Type B pancreatic cell (in vitro differentiated cells): ENCODE results near the gene SCNN1G. TPM values are rescaled to one million over a fixed set of nuclear protein-coding genes. Genes with fewer than 3 reads are reported as not detected.
A peak's percentile ranks its signal among the peaks of the same experiment; 100 is the strongest.

Source experiments
- DNase-seq: peaks from one replicate; pipeline ENCODE4 v3.0.0; 2021; ENCODE audit warnings: mixed read lengths; ENCODE audit not compliant: unreplicated experiment; ENCODE audit errors: extremely low spot score
- H3K27ac Mint-ChIP-seq: 2 replicates; pipeline ENCODE4 v1.8.0; 2021; ENCODE audit warnings: mild to moderate bottlenecking, mixed read lengths
- H3K27me3 Mint-ChIP-seq: 2 replicates; pipeline ENCODE4 v1.8.0; 2021; ENCODE audit warnings: mixed read lengths
- H3K36me3 Mint-ChIP-seq: 2 replicates; pipeline ENCODE4 v1.8.0; 2021; ENCODE audit warnings: mixed read lengths
- H3K4me1 Mint-ChIP-seq: one replicate; pipeline ENCODE4 v1.8.0; 2021; ENCODE audit warnings: mixed read lengths; ENCODE audit not compliant: unreplicated experiment
- H3K4me3 Mint-ChIP-seq: 2 replicates; pipeline ENCODE4 v1.8.0; 2021; ENCODE audit warnings: mild to moderate bottlenecking, mixed read lengths
- H3K9me3 Mint-ChIP-seq: 2 replicates; pipeline ENCODE4 v1.8.0; 2021; ENCODE audit warnings: mixed read lengths
- CTCF ChIP-seq: fragments of 200-600 bp; sonication (generic); conservative IDR thresholded peaks from 2 replicates; pipeline ENCODE4 v1.5.0; 2021; ENCODE audit warnings: antibody characterized with exemption, mild to moderate bottlenecking
- total RNA-seq: library from RNA; stranded (reverse); gene quantifications from 2 replicates; pipeline ENCODE4 v1.2.1, GENCODE V29; 2021; ENCODE audit warnings: low replicate concordance

The SCNN1G gene
- total RNA-seq, 1 donor from 2014 or later, result 1.3 TPM

GRCh38 chr16:23148513-23149266 lies 33.9 kb upstream of the SCNN1G start:
- Mint-ChIP-seq H3K27ac (peak overlapping the region; percentile 84), H3K9me3 (no peaks in the 10 kb centered on the region), H3K36me3 (peaks cover 4% of the 10 kb centered on the region), H3K4me1 (peaks cover 27% of the 10 kb centered on the region), H3K27me3 (peaks cover 14% of the 10 kb centered on the region), H3K4me3 (peak overlapping the region; percentile 98)
- TF ChIP-seq CTCF, result no peak
- peak; percentile 72 for DNase-seq

- Mint-ChIP-seq H3K27ac (peak within 1 kb of the TSS; percentile 84), H3K9me3 (no peaks in the 10 kb centered on the region), H3K4me1 (peaks cover 23% of the 10 kb centered on the region)
These were observed 33.1 kb upstream of the SCNN1G start, which contains the start of gene USP31 for GRCh38 chr16:23149267-23149992. TSS of gene USP31 (minus strand) at chr16:23149452. CDS start at chr16:23149270, 182 bp downstream.

GRCh38 chr16:23149993-23150364 lies 32.6 kb upstream of the SCNN1G start:
- Mint-ChIP-seq H3K36me3 (peaks cover 2% of the 10 kb centered on the region), H3K27me3 (peaks cover 16% of the 10 kb centered on the region), H3K4me1 (peaks cover 20% of the 10 kb centered on the region), H3K4me3 (peak overlapping the region; percentile 92), H3K9me3 (no peaks in the 10 kb centered on the region), H3K27ac (peak overlapping the region; percentile 83)
- TF ChIP-seq CTCF, result no peak
- DNase-seq, result no peak

More at GRCh38 chr16:23149267-23149992, 33.1 kb upstream of the SCNN1G start, which contains the start of gene USP31:
- H3K36me3 Mint-ChIP-seq, result peaks cover 4% of the 10 kb centered on the region
- no peak for TF ChIP-seq CTCF
- H3K4me3 Mint-ChIP-seq, result peak within 1 kb of the TSS; percentile 98
- DNase-seq, result peak; percentile 95
- H3K27me3 Mint-ChIP-seq, result peaks cover 14% of the 10 kb centered on the region

- no peak overlapping the region for H3K27ac Mint-ChIP-seq
- no peaks in the 10 kb centered on the region for H3K36me3 Mint-ChIP-seq
- H3K27me3 Mint-ChIP-seq, result peaks cover 32% of the 10 kb centered on the region
- peaks cover 5% of the 10 kb centered on the region for H3K4me1 Mint-ChIP-seq
- no peak for DNase-seq
- no peaks in the 10 kb centered on the region for H3K9me3 Mint-ChIP-seq
- peak overlapping the region; percentile 35 for H3K4me3 Mint-ChIP-seq
- TF ChIP-seq CTCF, result no peak
These were observed 30.0 kb upstream of the SCNN1G start for GRCh38 chr16:23152386-23153178.

GRCh38 chr16:23155445-23156049 lies 27.0 kb upstream of the SCNN1G start:
- Mint-ChIP-seq H3K4me1 (no peaks in the 10 kb centered on the region), H3K9me3 (peaks cover 6% of the 10 kb centered on the region), H3K4me3 (no peak overlapping the region), H3K27me3 (peaks cover 34% of the 10 kb centered on the region), H3K36me3 (no peaks in the 10 kb centered on the region), H3K27ac (no peak overlapping the region)
- DNase-seq, result no peak
- peak; percentile 33 for TF ChIP-seq CTCF
